GM12801 (cell line): ENCODE data around the gene DAGLA.

Experiments used
- TF ChIP-seq, protein P1 (sequence below): IDR thresholded peaks from one replicate; pipeline ENCODE4 v1.5.1; 2011; ENCODE audit warnings: control low read depth; ENCODE audit not compliant: insufficient read length; ENCODE audit errors: extremely low read depth

DAGLA gene

DNA sequence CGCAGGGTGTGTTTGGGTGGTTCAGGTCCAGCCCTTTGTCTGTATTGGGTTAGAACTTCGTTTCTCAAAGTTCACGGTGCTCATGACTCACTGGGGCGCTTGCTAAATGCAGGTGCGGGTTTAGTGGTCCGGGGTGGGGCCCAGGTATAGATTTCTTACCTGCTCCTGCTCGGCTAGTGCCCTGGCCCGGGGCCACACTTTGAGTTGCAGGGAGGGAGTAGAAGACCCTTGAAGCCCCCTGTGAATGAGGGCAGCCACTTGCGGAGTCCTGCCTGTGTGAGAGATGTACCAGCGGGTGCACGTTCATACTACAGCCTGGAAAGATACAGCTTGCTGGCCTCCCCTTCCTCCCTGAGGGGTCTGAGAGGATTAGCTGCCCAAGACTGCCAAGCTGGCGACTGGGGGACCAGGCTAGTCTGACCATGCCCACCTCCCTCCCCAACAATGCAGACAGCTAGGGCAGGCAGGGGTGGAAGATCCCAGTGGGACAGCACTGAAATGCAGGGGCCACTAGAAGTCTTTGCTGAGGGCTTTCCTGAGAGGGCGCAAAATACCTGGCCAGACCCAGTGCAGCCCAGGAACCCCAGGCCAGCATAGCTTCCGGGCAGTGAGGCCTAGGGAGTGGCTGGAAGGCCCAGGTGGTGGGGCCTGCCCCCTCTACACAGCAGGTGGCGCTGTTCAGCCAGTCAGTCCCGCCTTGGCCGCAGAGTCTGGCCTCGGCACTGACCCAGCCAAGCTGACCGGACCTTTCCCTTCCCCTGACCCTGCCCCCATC, 67.2 kb downstream of the DAGLA start:
- TF ChIP-seq, protein P1, sequence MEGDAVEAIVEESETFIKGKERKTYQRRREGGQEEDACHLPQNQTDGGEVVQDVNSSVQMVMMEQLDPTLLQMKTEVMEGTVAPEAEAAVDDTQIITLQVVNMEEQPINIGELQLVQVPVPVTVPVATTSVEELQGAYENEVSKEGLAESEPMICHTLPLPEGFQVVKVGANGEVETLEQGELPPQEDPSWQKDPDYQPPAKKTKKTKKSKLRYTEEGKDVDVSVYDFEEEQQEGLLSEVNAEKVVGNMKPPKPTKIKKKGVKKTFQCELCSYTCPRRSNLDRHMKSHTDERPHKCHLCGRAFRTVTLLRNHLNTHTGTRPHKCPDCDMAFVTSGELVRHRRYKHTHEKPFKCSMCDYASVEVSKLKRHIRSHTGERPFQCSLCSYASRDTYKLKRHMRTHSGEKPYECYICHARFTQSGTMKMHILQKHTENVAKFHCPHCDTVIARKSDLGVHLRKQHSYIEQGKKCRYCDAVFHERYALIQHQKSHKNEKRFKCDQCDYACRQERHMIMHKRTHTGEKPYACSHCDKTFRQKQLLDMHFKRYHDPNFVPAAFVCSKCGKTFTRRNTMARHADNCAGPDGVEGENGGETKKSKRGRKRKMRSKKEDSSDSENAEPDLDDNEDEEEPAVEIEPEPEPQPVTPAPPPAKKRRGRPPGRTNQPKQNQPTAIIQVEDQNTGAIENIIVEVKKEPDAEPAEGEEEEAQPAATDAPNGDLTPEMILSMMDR, result no peak

DNA sequence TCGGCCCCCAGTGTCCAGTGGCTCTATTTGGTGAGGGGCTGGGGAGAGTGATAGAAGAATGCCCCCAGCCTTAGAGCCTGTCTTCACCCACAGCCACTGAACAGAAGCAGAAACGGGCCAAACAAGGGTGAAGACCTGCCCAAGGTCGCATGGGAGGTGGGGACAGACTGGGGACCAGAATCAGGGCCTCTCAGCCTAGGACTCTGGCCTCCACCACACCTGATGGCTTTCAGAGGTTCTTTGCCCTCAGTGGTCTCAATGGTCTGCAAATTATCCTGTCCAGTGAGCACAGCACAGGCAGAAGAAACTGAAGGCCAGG, 67.7 kb downstream of the DAGLA start:
- TF ChIP-seq, protein P1, result no peak

DNA sequence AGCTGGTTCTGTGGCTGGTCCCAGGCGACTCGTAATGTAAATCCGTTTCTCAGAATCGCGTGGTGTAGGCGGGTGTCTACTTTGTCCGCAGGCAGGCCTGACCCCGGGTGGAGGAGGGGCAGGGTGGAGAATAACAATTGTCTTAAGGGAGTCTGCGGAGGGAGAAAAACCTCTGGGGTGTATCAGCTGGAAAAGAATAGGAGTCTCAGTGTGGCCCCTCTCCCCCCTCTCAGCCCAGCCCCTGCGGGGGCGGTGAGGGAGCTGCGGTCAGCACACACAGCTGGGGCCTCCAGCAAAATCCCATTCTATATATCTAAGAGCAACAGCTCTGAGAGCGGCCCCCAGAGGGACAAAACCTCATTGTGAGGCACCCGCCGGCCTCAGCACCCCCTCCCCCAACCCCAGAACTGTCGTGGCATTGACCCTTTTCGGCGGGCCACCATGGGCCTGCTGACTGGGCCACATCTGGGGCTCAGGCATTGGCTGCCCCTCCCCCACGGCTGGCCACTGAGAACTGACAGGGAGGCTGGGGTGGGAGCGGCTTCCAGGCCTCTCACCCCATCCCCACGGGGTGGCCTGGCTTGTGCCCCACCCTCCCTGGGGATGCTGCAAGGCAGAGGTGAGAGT, 69.5 kb downstream of the DAGLA start:
- TF ChIP-seq, protein P1, result no peak

DNA sequence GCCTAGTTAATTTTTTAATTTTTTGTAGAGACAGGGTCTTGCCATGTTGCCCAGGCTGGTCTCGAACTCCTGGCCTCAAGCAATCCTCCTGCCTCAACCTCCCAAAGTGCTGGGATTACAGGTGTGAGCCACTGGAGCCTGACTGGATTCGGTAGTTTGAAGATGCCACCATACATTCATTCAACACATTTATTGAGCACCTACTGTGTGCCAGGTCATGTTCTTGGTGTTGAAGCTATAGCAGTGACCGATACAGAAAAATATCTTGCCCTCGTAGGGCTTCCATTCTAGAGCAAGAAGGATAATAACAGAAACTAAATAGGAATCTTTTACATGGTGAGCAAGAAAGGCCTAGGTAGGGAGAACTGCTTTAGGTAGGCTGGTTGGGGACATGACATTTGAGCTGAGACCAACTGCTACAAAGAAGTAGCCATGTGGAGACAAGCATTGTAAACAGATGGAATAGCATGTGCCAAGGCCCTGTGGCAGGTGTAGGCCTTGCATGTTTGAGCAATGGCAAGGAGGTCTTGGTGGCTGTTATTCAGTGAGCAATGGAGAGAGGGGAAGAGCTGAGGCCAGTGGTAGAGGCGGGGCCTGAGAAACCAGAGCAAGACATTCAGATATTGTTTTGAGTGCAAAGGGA, 70.6 kb downstream of the DAGLA start:
- TF ChIP-seq, protein P1, result no peak

DNA sequence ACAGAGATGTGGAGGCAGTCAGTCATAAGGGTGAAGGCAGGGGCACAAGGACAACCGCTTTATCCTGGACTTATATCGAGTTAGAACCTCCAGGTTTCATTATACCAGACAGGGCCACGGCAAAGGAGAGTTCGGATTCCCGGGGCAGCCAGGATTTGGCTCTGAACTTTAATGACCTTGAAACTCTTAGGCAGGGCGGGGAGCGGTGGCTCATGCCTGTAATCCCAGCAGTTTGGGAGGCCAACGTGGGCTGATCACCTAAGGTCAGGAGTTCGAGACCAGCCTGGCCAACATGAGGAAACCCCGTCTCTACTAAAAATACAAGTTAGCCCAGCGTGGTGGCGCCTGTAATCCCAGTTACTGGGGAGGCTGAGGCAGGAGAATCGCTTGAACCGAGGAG, 71.2 kb downstream of the DAGLA start:
- TF ChIP-seq, protein P1, result no peak

DNA sequence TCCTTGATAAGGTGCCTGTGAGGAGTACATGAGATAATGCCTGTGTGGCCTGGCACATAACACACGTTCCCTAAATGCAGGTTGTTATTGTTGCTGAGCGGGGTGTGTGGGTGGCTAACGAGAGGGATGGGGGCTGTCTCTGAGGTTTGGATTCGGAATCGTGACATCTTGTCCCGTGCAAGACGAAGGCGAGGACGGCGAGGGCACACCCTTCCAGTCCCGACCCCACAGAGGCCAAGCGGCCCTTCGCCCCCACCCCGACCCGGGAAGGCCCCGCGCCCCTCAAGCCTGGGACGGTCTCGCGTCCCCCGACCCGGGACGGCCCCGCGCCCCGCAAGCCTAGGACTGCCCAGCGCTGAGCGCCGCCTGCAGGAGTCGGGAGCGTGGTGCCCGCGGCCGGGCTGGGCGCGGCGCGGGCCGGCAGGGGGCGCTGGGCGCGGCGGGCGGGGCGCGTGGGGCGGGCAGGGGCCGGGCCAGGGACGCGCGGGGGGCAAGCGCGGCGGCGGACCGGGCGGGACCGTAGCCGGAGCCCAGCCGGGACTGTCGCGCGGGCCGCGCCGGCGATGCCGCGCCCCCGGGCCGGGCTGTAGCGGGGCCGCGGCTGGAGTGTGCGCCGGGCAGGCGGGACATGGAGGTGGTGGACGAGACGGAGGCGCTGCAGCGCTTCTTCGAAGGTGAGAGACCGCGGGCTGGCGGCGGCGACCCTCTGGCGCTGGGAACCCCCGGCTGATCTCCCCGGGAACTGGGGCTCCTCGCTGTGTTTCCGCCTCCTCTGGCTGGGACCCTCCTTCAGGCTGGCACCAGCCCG, 72.1 kb downstream of the DAGLA start, which contains the start of gene MYRF:
Gene MYRF (plus strand): TSS at position 520 of the 808 bp plus-strand sequence. CDS start 109 bp downstream, at position 629.
- TF ChIP-seq, protein P1, result no peak
